Hepatocyte (in vitro differentiated cells): Measurements from ENCODE around the gene ESRRG.

Source experiments
- CTCF ChIP-seq: fragments of 200-600 bp; sonication (generic); IDR thresholded peaks from 2 replicates; pipeline ENCODE4 v1.5.1; 2016; ENCODE audit warnings: antibody characterized with exemption, mild to moderate bottlenecking; ENCODE audit not compliant: poor library complexity
- EZH2 ChIP-seq: fragments of 200-600 bp; sonication (generic); IDR thresholded peaks from 2 replicates; pipeline ENCODE4 v1.6.1; 2016; ENCODE audit warnings: antibody characterized with exemption, mild to moderate bottlenecking, borderline replicate concordance
- EZH2phosphoT487 ChIP-seq: fragments of 200-600 bp; sonication (generic); IDR thresholded peaks from one replicate; pipeline ENCODE4 v1.6.1; 2018; ENCODE audit warnings: antibody characterized with exemption, mild to moderate bottlenecking, low read depth, moderate library complexity; ENCODE audit not compliant: unreplicated experiment, severe bottlenecking

GRCh38 chr1:216688127-216688657 is 35.0 kb downstream of the ESRRG start:
- TF ChIP-seq CTCF: no peak
- TF ChIP-seq EZH2: no peak
- no peak for TF ChIP-seq EZH2phosphoT487
